WTC11 (cell line): ENCODE measurements around the gene PREX1.

Experiments
- ATF3 ChIP-seq: sonication (generic); formaldehyde crosslinking; conservative IDR thresholded peaks from 2 replicates; pipeline ENCODE4 v1.8.1; 2022; ENCODE audit warnings: mild to moderate bottlenecking, missing genetic modification reagents
- ATF6 ChIP-seq: sonication (generic); formaldehyde crosslinking; IDR thresholded peaks from 2 replicates; pipeline ENCODE4 v1.8.1; 2023; ENCODE audit warnings: mild to moderate bottlenecking, missing genetic modification reagents
- CTCF ChIP-seq: fragments of 200-600 bp; IDR thresholded peaks from 2 replicates; pipeline ENCODE4 v1.8.0; 2022; ENCODE audit warnings: antibody characterized with exemption
- FOXP1 ChIP-seq: sonication (generic); formaldehyde crosslinking; IDR thresholded peaks from 2 replicates; pipeline ENCODE4 v1.8.0; 2022; ENCODE audit warnings: missing genetic modification reagents, mild to moderate bottlenecking, moderate library complexity, borderline replicate concordance
- JUN ChIP-seq: sonication (generic); formaldehyde crosslinking; IDR thresholded peaks from 2 replicates; pipeline ENCODE4 v1.8.0; 2023; ENCODE audit warnings: mild to moderate bottlenecking, missing genetic modification reagents
- ZNF219 ChIP-seq: sonication (generic); formaldehyde crosslinking; IDR thresholded peaks from 2 replicates; pipeline ENCODE4 v1.8.0; 2023; ENCODE audit warnings: missing genetic modification reagents, mild to moderate bottlenecking, borderline replicate concordance

- no peak for TF ChIP-seq CTCF
- no peak for TF ChIP-seq ATF6 (CRISPR knock-in tag)
- no peak for TF ChIP-seq FOXP1 (CRISPR knock-in tag)
- no peak for TF ChIP-seq ATF3 (CRISPR knock-in tag)
- TF ChIP-seq ZNF219, result no peak
- TF ChIP-seq JUN (CRISPR knock-in tag), result no peak
These were observed 221.5 kb downstream of the PREX1 start for GRCh38 chr20:48606172-48606840.
